Activated naive CD8-positive, alpha-beta T cell (primary cell): ENCODE measurements around the gene ORC6.

Experiments used
- H3K27ac Mint-ChIP-seq: one replicate; pipeline ENCODE4 v1.8.0; 2021; ENCODE audit warnings: mixed read lengths
- H3K27me3 Mint-ChIP-seq: one replicate; pipeline ENCODE4 v1.8.0; 2021; ENCODE audit warnings: mixed read lengths
- H3K36me3 Mint-ChIP-seq: one replicate; pipeline ENCODE4 v1.8.0; 2021; ENCODE audit warnings: mixed read lengths
- H3K4me1 Mint-ChIP-seq: one replicate; pipeline ENCODE4 v1.8.0; 2021; ENCODE audit warnings: low read depth, mixed read lengths
- H3K4me3 Mint-ChIP-seq: one replicate; pipeline ENCODE4 v1.8.0; 2021; ENCODE audit warnings: mild to moderate bottlenecking, mixed read lengths
- H3K9me3 Mint-ChIP-seq: one replicate; pipeline ENCODE4 v1.8.0; 2021; ENCODE audit warnings: low read depth, mixed read lengths

The ORC6 gene

GRCh38 chr16:46715769-46716305, 26.4 kb downstream of the ORC6 start:
- Mint-ChIP-seq H3K36me3 (no peaks in the 10 kb centered on the region), H3K27me3 (no peaks in the 10 kb centered on the region), H3K4me3 (no peak overlapping the region), H3K4me1 (no peaks in the 10 kb centered on the region), H3K27ac (no peak overlapping the region), H3K9me3 (no peaks in the 10 kb centered on the region)

GRCh38 chr16:46717692-46718091, 28.2 kb downstream of the ORC6 start:
- no peak overlapping the region for H3K4me3 Mint-ChIP-seq

GRCh38 chr16:46718214-46718613, 28.8 kb downstream of the ORC6 start:
- Mint-ChIP-seq H3K27ac (no peak overlapping the region), H3K9me3 (no peaks in the 10 kb centered on the region), H3K27me3 (no peaks in the 10 kb centered on the region), H3K4me1 (no peaks in the 10 kb centered on the region), H3K36me3 (no peaks in the 10 kb centered on the region), H3K4me3 (no peak overlapping the region)

More at GRCh38 chr16:46717692-46718091, 28.2 kb downstream of the ORC6 start:
- no peaks in the 10 kb centered on the region for H3K4me1 Mint-ChIP-seq
- H3K9me3 Mint-ChIP-seq, result no peaks in the 10 kb centered on the region
- H3K27ac Mint-ChIP-seq, result no peak overlapping the region
- no peaks in the 10 kb centered on the region for H3K36me3 Mint-ChIP-seq
- no peaks in the 10 kb centered on the region for H3K27me3 Mint-ChIP-seq

GRCh38 chr16:46719528-46719927, 30.1 kb downstream of the ORC6 start:
- Mint-ChIP-seq H3K27ac (no peak overlapping the region), H3K36me3 (no peaks in the 10 kb centered on the region), H3K27me3 (no peaks in the 10 kb centered on the region), H3K9me3 (no peaks in the 10 kb centered on the region), H3K4me3 (no peak overlapping the region), H3K4me1 (no peaks in the 10 kb centered on the region)

GRCh38 chr16:46720619-46721018, 31.2 kb downstream of the ORC6 start:
- no peaks in the 10 kb centered on the region for H3K4me1 Mint-ChIP-seq
- no peak overlapping the region for H3K4me3 Mint-ChIP-seq
- H3K27me3 Mint-ChIP-seq, result no peaks in the 10 kb centered on the region
- H3K36me3 Mint-ChIP-seq, result peaks cover 3% of the 10 kb centered on the region
- no peak overlapping the region for H3K27ac Mint-ChIP-seq
- H3K9me3 Mint-ChIP-seq, result no peaks in the 10 kb centered on the region

- H3K4me1 Mint-ChIP-seq, result no peaks in the 10 kb centered on the region
- no peak overlapping the region for H3K4me3 Mint-ChIP-seq
- H3K27me3 Mint-ChIP-seq, result no peaks in the 10 kb centered on the region
- peaks cover 3% of the 10 kb centered on the region for H3K36me3 Mint-ChIP-seq
- no peak overlapping the region for H3K27ac Mint-ChIP-seq
- H3K9me3 Mint-ChIP-seq, result no peaks in the 10 kb centered on the region
Observed at GRCh38 chr16:46721885-46722284, 32.4 kb downstream of the ORC6 start.

GRCh38 chr16:46727184-46727583, 37.7 kb downstream of the ORC6 start:
- H3K4me1 Mint-ChIP-seq, result no peaks in the 10 kb centered on the region
- H3K4me3 Mint-ChIP-seq, result no peak overlapping the region
- H3K27ac Mint-ChIP-seq, result no peak overlapping the region
- no peaks in the 10 kb centered on the region for H3K9me3 Mint-ChIP-seq
- H3K36me3 Mint-ChIP-seq, result peaks cover 3% of the 10 kb centered on the region
- H3K27me3 Mint-ChIP-seq, result no peaks in the 10 kb centered on the region

GRCh38 chr16:46727630-46728029, 38.2 kb downstream of the ORC6 start:
- Mint-ChIP-seq H3K9me3 (no peaks in the 10 kb centered on the region), H3K36me3 (peaks cover 3% of the 10 kb centered on the region), H3K27ac (no peak overlapping the region), H3K4me1 (no peaks in the 10 kb centered on the region), H3K27me3 (no peaks in the 10 kb centered on the region), H3K4me3 (no peak overlapping the region)

- no peak overlapping the region for H3K27ac Mint-ChIP-seq
- H3K36me3 Mint-ChIP-seq, result peaks cover 3% of the 10 kb centered on the region
- H3K27me3 Mint-ChIP-seq, result no peaks in the 10 kb centered on the region
- H3K4me1 Mint-ChIP-seq, result no peaks in the 10 kb centered on the region
- H3K9me3 Mint-ChIP-seq, result no peaks in the 10 kb centered on the region
- H3K4me3 Mint-ChIP-seq, result no peak overlapping the region
Observed at GRCh38 chr16:46728806-46729205, 39.3 kb downstream of the ORC6 start.

- Mint-ChIP-seq H3K27me3 (no peaks in the 10 kb centered on the region), H3K4me1 (no peaks in the 10 kb centered on the region), H3K27ac (no peak overlapping the region), H3K4me3 (no peak overlapping the region), H3K36me3 (peaks cover 3% of the 10 kb centered on the region), H3K9me3 (no peaks in the 10 kb centered on the region)
Observed at GRCh38 chr16:46729326-46729995, 40.0 kb downstream of the ORC6 start.

- no peak overlapping the region for H3K27ac Mint-ChIP-seq
- H3K4me1 Mint-ChIP-seq, result no peaks in the 10 kb centered on the region
- no peaks in the 10 kb centered on the region for H3K9me3 Mint-ChIP-seq
- peaks cover 1% of the 10 kb centered on the region for H3K36me3 Mint-ChIP-seq
- no peak overlapping the region for H3K4me3 Mint-ChIP-seq
- no peaks in the 10 kb centered on the region for H3K27me3 Mint-ChIP-seq
Observed at GRCh38 chr16:46730126-46730525, 40.7 kb downstream of the ORC6 start.

GRCh38 chr16:46730801-46731690, 41.6 kb downstream of the ORC6 start:
- Mint-ChIP-seq H3K4me3 (no peak overlapping the region), H3K4me1 (no peaks in the 10 kb centered on the region), H3K27ac (no peak overlapping the region), H3K36me3 (no peaks in the 10 kb centered on the region), H3K27me3 (no peaks in the 10 kb centered on the region), H3K9me3 (no peaks in the 10 kb centered on the region)

- Mint-ChIP-seq H3K27me3 (no peaks in the 10 kb centered on the region), H3K36me3 (no peaks in the 10 kb centered on the region), H3K9me3 (no peaks in the 10 kb centered on the region), H3K27ac (no peak overlapping the region), H3K4me1 (no peaks in the 10 kb centered on the region), H3K4me3 (no peak overlapping the region)
Observed at GRCh38 chr16:46731691-46732555, 42.5 kb downstream of the ORC6 start.

- Mint-ChIP-seq H3K36me3 (no peaks in the 10 kb centered on the region), H3K4me3 (no peak overlapping the region), H3K27ac (no peak overlapping the region), H3K27me3 (no peaks in the 10 kb centered on the region), H3K9me3 (no peaks in the 10 kb centered on the region), H3K4me1 (no peaks in the 10 kb centered on the region)
Observed at GRCh38 chr16:46732561-46732960, 43.1 kb downstream of the ORC6 start.
